H1 (cell line): ENCODE measurements around the gene GMCL2.

Source experiments
- ATF2 ChIP-seq: IDR thresholded peaks from 2 replicates; pipeline ENCODE4 v1.6.1; 2012; ENCODE audit warnings: low read length, inconsistent platforms
- BCL11A ChIP-seq, 2 experiments: IDR thresholded peaks; one replicate each; pipeline ENCODE4 v1.6.1; 2011; ENCODE audit warnings: low read depth in 2 of 2, low read length in 2 of 2, mild to moderate bottlenecking in 2 of 2
- CREB1 ChIP-seq: IDR thresholded peaks from 2 replicates; pipeline ENCODE4 v1.6.1; 2012; ENCODE audit warnings: inconsistent platforms
- EP300 ChIP-seq, 2 experiments: IDR thresholded peaks; 1 replicate in 1 of 2; 2 replicates in 1 of 2; pipeline ENCODE4 v1.6.1; 2011 to 2012; ENCODE audit warnings: low read depth in 2 of 2, low read length in 2 of 2, mild to moderate bottlenecking in 2 of 2, borderline replicate concordance in 1 of 2, inconsistent platforms in 1 of 2, moderate library complexity in 1 of 2
- EZH2 ChIP-seq: fragments of 200-600 bp; sonication (generic); IDR thresholded peaks from 2 replicates; pipeline ENCODE4 v1.7.1; 2012; ENCODE audit warnings: low read depth, mild to moderate bottlenecking, moderate library complexity, low read length, inconsistent platforms; ENCODE audit not compliant: severe bottlenecking
- MAFK ChIP-seq: IDR thresholded peaks from 2 replicates; pipeline ENCODE4 v1.6.1; 2012; ENCODE audit warnings: low read depth, mild to moderate bottlenecking, improper control_type of control experiment, low read length
- POLR2A ChIP-seq, 2 experiments: IDR thresholded peaks; 1 replicate in 1 of 2; 2 replicates in 1 of 2; pipeline ENCODE4 v1.6.1; 2011; ENCODE audit warnings: low read depth in 2 of 2, low read length in 2 of 2, mild to moderate bottlenecking in 2 of 2; ENCODE audit errors: control extremely low read depth in 1 of 2
- POLR2AphosphoS5 ChIP-seq: IDR thresholded peaks from 2 replicates; pipeline ENCODE4 v1.6.1; 2011; ENCODE audit warnings: low read depth, low read length
- RAD21 ChIP-seq, 2 experiments: IDR thresholded peaks in 1 of 2; conservative IDR thresholded peaks in 1 of 2; 2 replicates each; pipeline ENCODE4 v1.6.1; 2011; ENCODE audit warnings: low read depth in 2 of 2, low read length in 2 of 2, improper control_type of control experiment in 1 of 2, inconsistent platforms in 1 of 2, mild to moderate bottlenecking in 1 of 2, moderate library complexity in 1 of 2
- SP2 ChIP-seq: IDR thresholded peaks from 2 replicates; pipeline ENCODE4 v1.6.1; 2012; ENCODE audit warnings: mild to moderate bottlenecking, low read length, inconsistent platforms
- ZNF274 ChIP-seq: IDR thresholded peaks from 2 replicates; pipeline ENCODE4 v1.7.0; 2012; ENCODE audit warnings: low read length, borderline replicate concordance; ENCODE audit errors: extremely low read depth
- TF ChIP-seq, protein P1 (sequence below), 3 experiments: IDR thresholded peaks; 1 replicate in 2 of 3; 2 replicates in 1 of 3; pipeline versions ENCODE4 v1.5.1 to v1.6.1; 2011; ENCODE audit warnings: low read length in 3 of 3, mild to moderate bottlenecking in 3 of 3, inconsistent platforms in 2 of 3, low read depth in 1 of 3, moderate library complexity in 1 of 3; ENCODE audit not compliant: insufficient read depth in 1 of 3; ENCODE audit errors: control extremely low read depth in 1 of 3

DNA sequence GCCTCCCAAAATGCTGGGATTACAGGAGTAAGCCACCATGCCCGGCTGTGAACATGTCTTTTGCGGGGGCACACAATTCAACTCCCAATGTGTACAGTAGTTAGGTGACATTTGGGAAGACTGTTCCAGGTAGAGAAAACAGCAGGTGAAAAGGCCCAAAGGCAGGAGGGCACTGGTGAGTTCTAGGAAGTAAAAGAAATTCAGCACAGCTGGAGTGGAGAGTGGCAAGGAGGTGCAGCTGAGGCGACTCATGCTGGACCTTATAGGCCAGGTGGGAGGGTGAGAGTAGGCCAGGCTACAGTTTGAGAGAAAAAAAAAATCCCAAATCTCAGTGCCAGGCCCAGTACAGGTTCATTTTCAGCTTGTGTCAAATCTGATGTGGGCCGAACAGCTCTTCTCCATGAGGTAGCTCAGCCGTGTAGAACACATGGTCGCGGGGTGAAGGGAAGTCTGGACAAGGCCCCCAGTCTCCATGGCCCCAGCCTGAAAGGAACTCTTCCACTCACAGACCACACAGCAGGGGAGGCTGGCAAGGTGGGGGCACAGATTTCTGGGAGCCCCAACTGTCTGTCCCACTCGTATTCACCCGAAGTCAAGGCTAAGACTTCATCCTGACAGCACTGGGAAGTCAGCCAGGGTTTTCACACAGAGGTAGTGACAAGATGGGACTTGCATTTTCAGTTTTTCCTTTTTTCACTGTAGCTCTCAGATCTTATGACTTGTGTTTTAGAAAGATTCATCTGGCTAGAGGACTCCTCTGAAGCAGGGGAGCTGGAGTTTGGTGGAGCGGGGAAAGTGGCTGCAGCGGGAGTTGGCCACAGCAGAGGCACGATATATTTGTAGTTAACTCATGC, 12.6 kb upstream of the GMCL2 start:
- no peak for TF ChIP-seq SP2
- TF ChIP-seq POLR2AphosphoS5, result no peak
- no peak for TF ChIP-seq RAD21 (IDR thresholded peaks at IDR 0.05 in 1 of 2, conservative IDR thresholded peaks at IDR 0.05 in 1 of 2; ENCODE audit: low read depth in 2 of 2, low read length in 2 of 2)
- no peak for TF ChIP-seq EP300 (IDR thresholded peaks at IDR 0.05; ENCODE audit: borderline replicate concordance in 1 of 2, low read depth in 2 of 2, low read length in 2 of 2)
- TF ChIP-seq, protein P1, sequence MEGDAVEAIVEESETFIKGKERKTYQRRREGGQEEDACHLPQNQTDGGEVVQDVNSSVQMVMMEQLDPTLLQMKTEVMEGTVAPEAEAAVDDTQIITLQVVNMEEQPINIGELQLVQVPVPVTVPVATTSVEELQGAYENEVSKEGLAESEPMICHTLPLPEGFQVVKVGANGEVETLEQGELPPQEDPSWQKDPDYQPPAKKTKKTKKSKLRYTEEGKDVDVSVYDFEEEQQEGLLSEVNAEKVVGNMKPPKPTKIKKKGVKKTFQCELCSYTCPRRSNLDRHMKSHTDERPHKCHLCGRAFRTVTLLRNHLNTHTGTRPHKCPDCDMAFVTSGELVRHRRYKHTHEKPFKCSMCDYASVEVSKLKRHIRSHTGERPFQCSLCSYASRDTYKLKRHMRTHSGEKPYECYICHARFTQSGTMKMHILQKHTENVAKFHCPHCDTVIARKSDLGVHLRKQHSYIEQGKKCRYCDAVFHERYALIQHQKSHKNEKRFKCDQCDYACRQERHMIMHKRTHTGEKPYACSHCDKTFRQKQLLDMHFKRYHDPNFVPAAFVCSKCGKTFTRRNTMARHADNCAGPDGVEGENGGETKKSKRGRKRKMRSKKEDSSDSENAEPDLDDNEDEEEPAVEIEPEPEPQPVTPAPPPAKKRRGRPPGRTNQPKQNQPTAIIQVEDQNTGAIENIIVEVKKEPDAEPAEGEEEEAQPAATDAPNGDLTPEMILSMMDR (IDR thresholded peaks at IDR 0.05; ENCODE audit: control extremely low read depth in 1 of 3, insufficient read depth in 1 of 3, low read depth in 1 of 3, low read length in 3 of 3), result no peak
- TF ChIP-seq BCL11A (IDR thresholded peaks at IDR 0.05; ENCODE audit: low read depth in 2 of 2, low read length in 2 of 2), result no peak
- TF ChIP-seq POLR2A (IDR thresholded peaks at IDR 0.05; ENCODE audit: control extremely low read depth in 1 of 2, low read depth in 2 of 2, low read length in 2 of 2), result no peak
- no peak for TF ChIP-seq EZH2
- no peak for TF ChIP-seq ATF2
- no peak for TF ChIP-seq MAFK
- TF ChIP-seq CREB1, result no peak
- no peak for TF ChIP-seq ZNF274
